Caco-2 (cell line): ENCODE measurements around the gene ABHD17C. TPM values are rescaled to one million over a fixed set of nuclear protein-coding genes. Genes with fewer than 3 reads are reported as not detected.

Source experiments
- BruUV-seq: library from RNA; stranded (reverse); fragments of 400-500 nt; replicated peaks from 2 replicates; lab custom pipeline; 2021; lab: Mats Ljungman, UMichigan
- CTCF ChIA-PET: fragments of 300-600 bp; sonication (Branson Sonifier 250); formaldehyde crosslinking; loops from one replicate; lab custom pipeline; 2022; ENCODE audit warnings: antibody characterized with exemption; lab: Charles Lee
- POLR2A ChIA-PET: fragments of 300-600 bp; sonication (Branson Sonifier 250); formaldehyde crosslinking; loops from one replicate; lab custom pipeline; 2022; ENCODE audit warnings: antibody characterized with exemption; lab: Charles Lee
- DNase-seq, 2 experiments: peaks; one replicate each; pipeline versions ENCODE4 v3.0.0 to v3.0.0-alpha.2; 2020 to 2022
- H3K27me3 ChIP-seq: replicated peaks from 2 replicates; pipeline ENCODE4 v1.6.0; 2011; ENCODE audit warnings: low read length; ENCODE audit not compliant: control insufficient read depth, insufficient read depth
- H3K36me3 ChIP-seq: 2 replicates; pipeline ENCODE4 v1.5.1; 2011; ENCODE audit warnings: low read length; ENCODE audit not compliant: control insufficient read depth, insufficient read depth
- H3K4me1 ChIP-seq: fragments of 250-450 bp; sonication (Bioruptor Pico); 2 replicates; pipeline ENCODE4 v1.5.1; 2020; ENCODE audit warnings: mild to moderate bottlenecking
- H3K4me3 ChIP-seq: 2 replicates; pipeline ENCODE4 v1.5.1; 2011; ENCODE audit warnings: low read depth, mild to moderate bottlenecking, control low read depth, low read length
- H3K9me3 ChIP-seq: fragments of 250-450 bp; sonication (Bioruptor Pico); 2 replicates; pipeline ENCODE4 v1.5.1; 2020; ENCODE audit warnings: mild to moderate bottlenecking, moderate library complexity
- H3K27ac Mint-ChIP-seq: one replicate; pipeline ENCODE4 v1.8.0; 2022; ENCODE audit warnings: mixed read lengths; ENCODE audit not compliant: unreplicated experiment
- H3K27me3 Mint-ChIP-seq: one replicate; pipeline ENCODE4 v1.8.0; 2022; ENCODE audit warnings: mixed read lengths; ENCODE audit not compliant: insufficient read depth, unreplicated experiment
- H3K36me3 Mint-ChIP-seq: one replicate; pipeline ENCODE4 v1.8.0; 2022; ENCODE audit warnings: mild to moderate bottlenecking, mixed read lengths; ENCODE audit not compliant: insufficient read depth, unreplicated experiment
- H3K4me1 Mint-ChIP-seq: one replicate; pipeline ENCODE4 v1.8.0; 2022; ENCODE audit warnings: low read depth, mixed read lengths; ENCODE audit not compliant: unreplicated experiment
- H3K4me3 Mint-ChIP-seq: one replicate; pipeline ENCODE4 v1.8.0; 2022; ENCODE audit warnings: mild to moderate bottlenecking, moderate library complexity, mixed read lengths; ENCODE audit not compliant: unreplicated experiment
- H3K9me3 Mint-ChIP-seq: one replicate; pipeline ENCODE4 v1.8.0; 2022; ENCODE audit warnings: mixed read lengths; ENCODE audit not compliant: unreplicated experiment
- intact Hi-C: fragments of 100-400 bp; cut with micrococcal nuclease; formaldehyde crosslinking; loops from one replicate; pipeline ENCODE4 v1.10.0; 2022; ENCODE audit not compliant: unreplicated experiment
- total RNA-seq: library from RNA; stranded (reverse); gene quantifications from 2 replicates; pipeline ENCODE4 v1.2.3, GENCODE V29; 2022
- TF ChIP-seq, protein P1 (sequence below), 2 experiments: fragments of 200-600 bp in 1 of 2; IDR thresholded peaks; 1 replicate in 1 of 2; 2 replicates in 1 of 2; pipeline versions ENCODE4 v1.5.1 to v1.8.0; 2011 to 2022; ENCODE audit warnings: antibody characterized with exemption in 1 of 2, control low read depth in 1 of 2, inconsistent platforms in 1 of 2, low read depth in 1 of 2, low read length in 1 of 2, mild to moderate bottlenecking in 1 of 2, moderate library complexity in 1 of 2; ENCODE audit not compliant: insufficient read depth in 1 of 2, severe bottlenecking in 1 of 2, unreplicated experiment in 1 of 2

ABHD17C gene
- total RNA-seq, 1 experiment from 2014 or later: 25.0 TPM

DNA sequence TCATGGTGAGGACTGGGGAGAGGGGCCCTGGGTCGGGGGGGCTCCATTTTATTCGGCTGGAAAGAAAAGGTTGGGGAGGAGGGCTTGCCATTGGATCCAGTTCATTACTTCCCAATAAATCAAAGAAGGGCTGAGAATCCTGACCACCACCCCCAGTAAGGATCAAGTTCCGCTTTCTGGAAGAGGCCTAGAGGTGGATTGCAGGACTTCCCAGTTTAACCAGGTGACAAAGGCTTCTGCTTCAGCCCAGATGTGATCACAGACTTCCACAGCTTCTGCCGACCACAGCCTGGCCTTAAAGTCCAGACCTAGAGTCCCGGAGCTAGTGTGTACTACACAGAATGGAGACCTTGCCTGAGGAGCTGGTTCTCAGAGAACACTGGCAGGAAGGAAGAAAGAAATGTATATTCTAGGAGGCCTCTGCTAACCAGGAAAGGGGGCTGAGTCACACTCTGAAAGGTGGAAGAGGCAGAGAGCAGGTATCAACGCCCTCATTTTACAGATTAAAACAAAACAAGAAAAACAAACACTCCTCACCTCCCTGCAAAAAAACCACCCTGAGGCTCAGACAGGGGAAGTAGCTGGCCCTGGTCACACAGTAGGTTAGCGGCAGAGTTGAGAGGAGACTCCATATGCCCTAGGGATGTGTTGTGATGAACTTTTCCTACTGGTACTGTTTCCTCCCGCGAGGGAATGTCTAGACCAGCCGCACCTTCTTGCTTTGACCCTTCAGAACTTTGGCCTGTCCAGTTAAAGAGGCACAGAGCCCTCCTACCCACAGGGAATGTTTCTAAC is 82.9 kb downstream of the ABHD17C start:
- no peak overlapping the region for H3K27ac Mint-ChIP-seq

GRCh38 chr15:80778621-80778963 is 83.5 kb downstream of the ABHD17C start:
- DNase-seq: no peak
- Mint-ChIP-seq H3K9me3 (no peaks in the 10 kb centered on the region), H3K4me3 (no peak overlapping the region), H3K27ac (no peak overlapping the region), H3K36me3 (no peaks in the 10 kb centered on the region), H3K27me3 (peaks cover 8% of the 10 kb centered on the region), H3K4me1 (peaks cover 5% of the 10 kb centered on the region)
- no TSS peak for BruUV-seq
- POLR2A ChIA-PET: no interaction called here
- Histone ChIP-seq H3K9me3 (no peaks in the 10 kb centered on the region), H3K36me3 (no peaks in the 10 kb centered on the region), H3K4me3 (no peak overlapping the region; the same call in 1 of the 2 replicates), H3K4me1 (no peaks in the 10 kb centered on the region), H3K27me3 (no peaks in the 10 kb centered on the region; the same call in 1 of the 2 replicates)
- CTCF ChIA-PET: interaction anchor here (1.8 to 5.4 kb wide), 5 partner anchors 119 to 211 kb away, joined by 5 to 84 read pairs (median 18); no protein-coding TSS in a partner anchor
- intact Hi-C loops: no loop called here
- TF ChIP-seq, protein P1, sequence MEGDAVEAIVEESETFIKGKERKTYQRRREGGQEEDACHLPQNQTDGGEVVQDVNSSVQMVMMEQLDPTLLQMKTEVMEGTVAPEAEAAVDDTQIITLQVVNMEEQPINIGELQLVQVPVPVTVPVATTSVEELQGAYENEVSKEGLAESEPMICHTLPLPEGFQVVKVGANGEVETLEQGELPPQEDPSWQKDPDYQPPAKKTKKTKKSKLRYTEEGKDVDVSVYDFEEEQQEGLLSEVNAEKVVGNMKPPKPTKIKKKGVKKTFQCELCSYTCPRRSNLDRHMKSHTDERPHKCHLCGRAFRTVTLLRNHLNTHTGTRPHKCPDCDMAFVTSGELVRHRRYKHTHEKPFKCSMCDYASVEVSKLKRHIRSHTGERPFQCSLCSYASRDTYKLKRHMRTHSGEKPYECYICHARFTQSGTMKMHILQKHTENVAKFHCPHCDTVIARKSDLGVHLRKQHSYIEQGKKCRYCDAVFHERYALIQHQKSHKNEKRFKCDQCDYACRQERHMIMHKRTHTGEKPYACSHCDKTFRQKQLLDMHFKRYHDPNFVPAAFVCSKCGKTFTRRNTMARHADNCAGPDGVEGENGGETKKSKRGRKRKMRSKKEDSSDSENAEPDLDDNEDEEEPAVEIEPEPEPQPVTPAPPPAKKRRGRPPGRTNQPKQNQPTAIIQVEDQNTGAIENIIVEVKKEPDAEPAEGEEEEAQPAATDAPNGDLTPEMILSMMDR (IDR thresholded peaks at IDR 0.05; ENCODE audit: insufficient read depth in 1 of 2, low read depth in 1 of 2, low read length in 1 of 2, severe bottlenecking in 1 of 2, unreplicated experiment in 1 of 2): no peak

More for the DNA sequence above, 82.9 kb downstream of the ABHD17C start:
- no peak overlapping the region for H3K4me3 Mint-ChIP-seq
- H3K4me1 ChIP-seq: no peaks in the 10 kb centered on the region
- no TSS peak for BruUV-seq
- no peaks in the 10 kb centered on the region for H3K36me3 Mint-ChIP-seq
- H3K27me3 Mint-ChIP-seq: peaks cover 8% of the 10 kb centered on the region
- no peaks in the 10 kb centered on the region for H3K9me3 Mint-ChIP-seq
- ChIA-PET CTCF (interaction anchor here (1.9 to 5.4 kb wide), 3 partner anchors 118 to 211 kb away, joined by 9 to 84 read pairs (median 66); no protein-coding TSS in a partner anchor), POLR2A (no interaction called here)
- intact Hi-C loops: no loop called here
- H3K9me3 ChIP-seq: no peaks in the 10 kb centered on the region
- no peak overlapping the region for H3K4me3 ChIP-seq
- TF ChIP-seq, protein P1 (IDR thresholded peaks at IDR 0.05; ENCODE audit: insufficient read depth in 1 of 2, low read depth in 1 of 2, low read length in 1 of 2, severe bottlenecking in 1 of 2, unreplicated experiment in 1 of 2): no peak
- peaks cover 5% of the 10 kb centered on the region for H3K4me1 Mint-ChIP-seq
- DNase-seq: no peak
- H3K36me3 ChIP-seq: no peaks in the 10 kb centered on the region
- H3K27me3 ChIP-seq: no peaks in the 10 kb centered on the region; the same call in 1 of the 2 replicates

DNA sequence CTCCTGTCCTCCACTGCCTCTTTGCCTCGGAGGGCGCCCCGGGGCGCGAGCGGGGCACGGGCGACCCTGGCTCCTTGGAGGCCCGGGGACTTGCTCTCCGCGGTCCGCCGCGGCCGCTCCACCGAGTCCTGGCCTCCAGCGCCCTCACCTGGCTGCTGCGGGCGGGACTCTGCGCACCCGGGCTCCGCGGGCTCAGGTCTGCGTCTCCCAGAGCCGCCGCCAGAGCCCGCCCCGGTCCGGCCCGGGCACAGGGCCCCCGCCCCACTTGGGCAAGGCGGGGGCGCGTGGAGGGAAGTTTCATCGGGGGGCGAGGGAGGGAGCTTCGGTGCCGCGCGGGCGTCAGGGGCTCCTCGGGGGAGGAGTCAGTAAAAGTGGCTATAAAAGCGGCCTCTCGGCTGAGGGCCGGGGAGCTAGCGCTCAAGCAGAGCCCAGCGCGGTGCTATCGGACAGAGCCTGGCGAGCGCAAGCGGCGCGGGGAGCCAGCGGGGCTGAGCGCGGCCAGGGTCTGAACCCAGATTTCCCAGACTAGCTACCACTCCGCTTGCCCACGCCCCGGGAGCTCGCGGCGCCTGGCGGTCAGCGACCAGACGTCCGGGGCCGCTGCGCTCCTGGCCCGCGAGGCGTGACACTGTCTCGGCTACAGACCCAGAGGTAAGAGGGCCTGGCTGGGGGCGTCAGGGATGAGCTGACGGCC is 84.0 kb downstream of the ABHD17C start, which contains the start of gene CEMIP:
Gene CEMIP, plus strand, starts transcription at position 407 of the 694 bp plus-strand sequence. CDS start 94,510 bp downstream, outside the sequence.
- Histone ChIP-seq H3K27me3 (no peaks in the 10 kb centered on the region; the same call in 1 of the 2 replicates), H3K36me3 (no peaks in the 10 kb centered on the region), H3K4me1 (no peaks in the 10 kb centered on the region), H3K9me3 (no peaks in the 10 kb centered on the region), H3K4me3 (peak within 1 kb of the TSS; percentile 36)
- no peak within 1 kb of the TSS for H3K27ac Mint-ChIP-seq
- H3K27me3 Mint-ChIP-seq: peaks cover 8% of the 10 kb centered on the region
- intact Hi-C loops: loop anchor here (1.0 kb wide), 4 partner anchors 160 to 324 kb away; no protein-coding TSS in a partner anchor
- H3K36me3 Mint-ChIP-seq: no peaks in the 10 kb centered on the region
- POLR2A ChIA-PET: no interaction called here
- peaks cover 5% of the 10 kb centered on the region for H3K4me1 Mint-ChIP-seq
- peak; percentile 65 to 89 for DNase-seq
- H3K4me3 Mint-ChIP-seq: peak within 1 kb of the TSS; percentile 72
- H3K9me3 Mint-ChIP-seq: no peaks in the 10 kb centered on the region
- no TSS peak for BruUV-seq
- CTCF ChIA-PET: interaction anchor here (0.7 to 5.4 kb wide), 9 partner anchors 27 to 212 kb away, joined by 3 to 66 read pairs (median 5); no protein-coding TSS in a partner anchor
- TF ChIP-seq, protein P1 (IDR thresholded peaks at IDR 0.05; ENCODE audit: insufficient read depth in 1 of 2, low read depth in 1 of 2, low read length in 1 of 2, severe bottlenecking in 1 of 2, unreplicated experiment in 1 of 2): peak; percentile 74 to 75
